Stimulated activated CD8-positive, alpha-beta memory T cell treated with anti-CD3 and anti-CD28 coated beads, Interleukin-4, amount 100 ng/mL, for 4 hours (primary cell): Measurements from ENCODE around the gene DNAJC25.

ENCODE experiments used
- DNase-seq, 2 donors: peaks; one replicate each; pipeline ENCODE4 v3.0.0-alpha.2; 2020; ENCODE audit warnings: low read depth in 2 of 2, low spot score in 1 of 2

The DNAJC25 gene

DNA sequence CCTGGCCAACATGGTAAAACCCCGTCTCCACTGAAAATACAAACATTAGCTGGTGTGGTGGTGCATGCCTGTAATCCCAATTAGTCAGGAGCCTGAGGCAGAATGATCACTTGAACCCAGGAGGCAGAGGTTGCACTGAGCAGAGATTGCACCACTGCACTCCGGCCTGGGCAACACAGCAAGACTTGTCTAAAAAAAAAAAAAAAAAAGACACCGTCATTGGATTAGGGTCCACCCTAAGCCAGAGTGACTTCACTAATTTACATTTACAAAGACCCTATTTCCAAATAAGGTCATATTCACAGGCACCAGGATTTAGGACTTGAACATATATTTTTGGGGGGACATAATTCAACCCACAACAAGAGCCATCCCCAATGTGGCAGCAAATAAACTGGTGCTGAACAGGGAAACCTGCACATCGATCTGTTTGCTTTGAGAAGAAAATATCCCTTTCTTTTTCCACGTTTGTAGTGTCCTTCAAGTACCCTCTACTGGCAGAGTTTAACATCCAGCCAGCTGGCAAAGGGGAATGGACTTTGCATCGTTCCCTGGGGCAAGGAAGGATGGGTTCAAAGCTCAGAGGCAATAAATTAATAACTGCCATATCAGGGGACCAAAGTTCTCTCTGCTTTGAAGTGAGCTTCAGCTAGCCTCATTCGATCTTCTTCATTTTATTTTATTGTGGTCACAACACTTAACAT is 3.7 kb upstream of the DNAJC25 start:
- DNase-seq, result no peak

GRCh38 chr9:111628411-111628810 is 2.7 kb upstream of the DNAJC25 start:
- DNase-seq, result no peak

- DNase-seq, result no peak
These were observed 761 bp upstream of the DNAJC25 start for GRCh38 chr9:111630182-111630963.

DNA sequence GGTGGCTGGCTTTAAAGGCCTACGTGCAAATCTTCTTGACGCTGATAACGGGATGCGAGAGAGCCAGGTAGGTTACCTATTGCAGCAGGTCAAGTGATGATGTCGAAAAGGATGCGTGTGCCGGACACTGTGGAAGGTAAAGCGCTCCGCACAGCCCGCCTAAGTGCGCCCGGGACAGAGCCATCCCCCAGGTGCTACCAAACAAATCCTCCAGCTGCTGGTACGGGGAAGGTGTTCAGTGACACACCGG is 245 bp upstream of the DNAJC25 start:
- no peak for DNase-seq

GRCh38 chr9:111632060-111632459 is 926 bp downstream of the DNAJC25 start:
- no peak for DNase-seq

DNA sequence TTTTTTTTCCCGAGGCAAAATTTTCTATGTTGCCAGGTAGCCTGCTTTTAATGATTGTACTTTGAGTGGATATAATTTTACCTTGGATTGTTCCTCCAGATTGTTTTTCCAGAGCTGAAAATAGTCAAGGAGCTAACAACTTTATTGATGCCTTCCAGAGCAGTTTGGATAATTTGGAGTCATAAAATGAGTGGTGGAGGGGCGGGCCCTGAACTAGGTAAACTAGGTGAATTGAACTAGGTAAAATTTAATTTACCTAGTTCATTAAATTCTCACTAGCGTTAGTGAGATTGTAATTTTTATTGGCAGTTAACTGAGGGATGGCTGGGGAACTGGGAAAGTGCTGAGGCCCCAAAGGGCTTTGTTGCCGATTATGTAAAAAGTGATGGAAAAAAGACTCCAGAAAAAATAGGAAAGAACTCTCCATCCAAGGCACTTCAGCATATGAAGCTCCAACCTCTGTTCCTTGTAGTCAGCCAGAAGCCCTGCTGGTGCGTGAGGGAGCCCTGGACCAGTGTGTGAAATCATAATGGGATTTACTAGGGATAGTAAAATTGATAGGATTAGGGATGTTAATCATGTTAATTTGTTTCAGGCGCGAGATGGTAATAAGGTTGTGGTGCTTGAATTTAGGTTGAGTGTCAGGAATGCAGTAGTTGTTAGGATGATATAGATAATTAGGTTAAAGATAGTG is 1.7 kb downstream of the DNAJC25 start:
- DNase-seq, result no peak

DNA sequence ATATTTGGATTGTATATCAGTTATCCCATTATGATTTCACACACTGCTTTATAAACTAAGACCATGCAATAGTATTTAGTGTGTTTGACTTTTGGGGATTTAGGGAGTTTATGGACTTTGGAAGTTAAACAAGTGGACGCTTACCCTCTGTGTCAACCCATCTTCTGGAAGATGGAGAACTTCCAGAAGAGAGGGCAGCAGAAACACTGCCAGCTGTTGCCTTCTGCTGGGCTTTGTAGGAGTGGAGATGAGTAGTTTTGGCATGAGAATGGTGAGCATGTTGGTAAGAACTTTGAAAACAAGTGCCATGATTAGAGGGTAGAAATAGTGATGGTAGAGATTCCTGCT is 2.2 kb downstream of the DNAJC25 start:
- DNase-seq, result no peak

DNA sequence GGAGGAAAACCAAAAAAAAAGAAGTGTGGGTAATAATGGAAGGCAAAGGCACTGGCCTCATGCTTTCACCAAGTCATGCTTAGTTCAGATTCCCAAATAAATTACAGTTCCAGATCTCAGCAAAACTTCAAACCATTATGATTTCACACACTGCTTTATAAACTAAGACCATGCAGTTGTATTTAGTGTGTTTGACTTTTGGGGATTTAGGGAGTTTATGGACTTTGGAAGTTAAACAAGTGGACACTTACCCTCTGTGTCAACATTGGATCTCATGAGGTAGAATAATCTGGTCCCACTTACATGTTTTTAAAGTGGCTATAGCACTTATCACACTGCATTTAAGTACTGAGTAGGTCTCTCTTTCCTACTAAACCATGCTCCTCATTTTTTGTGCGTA is 3.7 kb downstream of the DNAJC25 start:
- no peak for DNase-seq

DNA sequence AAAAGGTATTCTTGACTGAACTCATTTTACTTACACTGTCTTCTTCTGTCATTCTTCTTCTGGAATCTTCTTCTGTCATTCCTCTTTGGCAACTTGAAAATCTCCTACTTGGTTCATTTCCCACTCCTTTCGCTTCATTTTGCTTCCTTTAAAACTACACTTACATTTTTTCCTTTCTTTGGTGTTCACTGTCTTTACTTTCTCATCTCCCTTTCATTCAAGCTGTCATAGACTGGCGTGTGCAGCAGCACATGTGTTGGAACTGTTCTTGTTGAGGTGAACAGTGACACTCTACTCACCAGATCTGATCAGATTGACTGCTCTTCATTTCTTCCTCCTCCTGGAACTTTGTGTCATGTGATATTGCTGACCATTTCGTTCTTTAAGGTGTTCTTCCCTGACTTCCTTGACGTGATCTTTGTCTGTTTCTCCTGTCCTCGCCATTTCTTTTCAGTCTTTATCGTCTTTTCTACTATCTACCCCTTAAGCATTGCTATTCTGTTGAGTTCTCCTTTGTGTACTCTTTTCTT is 6.4 kb downstream of the DNAJC25 start:
- DNase-seq, result no peak

- DNase-seq, result no peak
These were observed 13.2 kb downstream of the DNAJC25 start for GRCh38 chr9:111644195-111644772.

- no peak for DNase-seq
These were observed 14.7 kb downstream of the DNAJC25 start for GRCh38 chr9:111645806-111646205.

DNA sequence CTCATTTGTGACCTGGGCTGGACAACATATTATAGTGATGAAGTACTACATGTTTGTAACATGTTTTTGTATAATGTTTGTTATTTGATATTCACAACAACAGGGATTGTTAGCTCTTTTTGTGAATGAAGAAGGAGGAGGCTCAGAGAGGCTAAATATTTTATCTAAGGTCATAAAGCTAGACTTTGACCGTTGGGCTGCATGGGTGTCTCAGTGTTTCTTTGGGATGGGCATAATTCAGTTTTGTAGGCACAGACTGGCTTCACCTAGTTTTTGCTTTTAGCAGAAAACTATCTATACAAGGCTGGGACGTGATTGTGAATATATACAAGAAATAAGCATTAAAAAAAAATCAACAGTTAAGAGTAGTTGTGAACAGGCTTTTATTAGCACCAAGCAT is 15.3 kb downstream of the DNAJC25 start:
- DNase-seq, result no peak

- DNase-seq, result no peak
These were observed 16.9 kb downstream of the DNAJC25 start for GRCh38 chr9:111648066-111648465.

DNA sequence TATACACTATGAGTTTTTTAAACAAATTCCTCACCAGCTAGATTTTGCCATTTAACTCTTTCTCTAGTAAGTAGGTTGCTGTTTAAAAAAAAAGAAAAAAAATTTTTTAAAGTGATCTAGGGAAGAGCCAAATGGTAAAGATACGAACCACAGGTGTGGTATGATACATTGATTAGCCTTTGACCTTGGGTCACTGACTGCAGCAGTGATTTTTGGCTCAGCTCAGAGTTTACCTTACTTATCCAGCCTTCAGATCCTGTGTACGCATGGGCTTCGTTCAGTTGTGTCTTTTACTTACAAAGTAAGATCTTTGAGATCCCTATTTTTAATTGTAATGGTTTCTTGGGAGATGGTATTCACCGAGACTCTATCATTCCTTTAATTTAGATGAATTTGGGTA is 17.9 kb downstream of the DNAJC25 start:
- no peak for DNase-seq

- DNase-seq, result no peak
These were observed 25.9 kb downstream of the DNAJC25 start for GRCh38 chr9:111657051-111657450.

- no peak for DNase-seq
These were observed 27.8 kb downstream of the DNAJC25 start for GRCh38 chr9:111658943-111659342.

DNA sequence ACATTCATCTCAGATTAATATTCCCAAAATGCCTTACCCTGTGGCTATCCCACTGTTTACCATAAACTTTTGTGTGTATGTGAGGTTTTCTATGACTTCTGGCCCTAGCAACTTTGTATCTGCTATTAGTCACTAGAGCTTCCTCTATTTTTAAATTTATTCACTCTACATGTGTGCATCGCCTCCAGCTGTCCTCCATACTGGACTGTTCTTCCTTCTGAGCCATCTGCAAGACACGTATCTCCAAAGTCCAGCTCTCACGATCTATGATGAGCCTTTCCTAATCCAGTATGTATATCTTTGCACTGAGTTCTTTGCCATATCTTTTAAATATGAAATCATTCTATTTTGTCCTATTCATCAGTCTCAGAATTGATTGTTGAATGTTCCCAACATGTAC is 28.6 kb downstream of the DNAJC25 start:
- no peak for DNase-seq

GRCh38 chr9:111661150-111661801 is 30.1 kb downstream of the DNAJC25 start, which contains the start of gene GNG10:
TSS of gene GNG10 (plus strand) at chr9:111661605. CDS start at chr9:111661635, 30 bp downstream.
- DNase-seq, result peak; percentile 34

- no peak for DNase-seq
These were observed 30.8 kb downstream of the DNAJC25 start for GRCh38 chr9:111661802-111662521.

DNA sequence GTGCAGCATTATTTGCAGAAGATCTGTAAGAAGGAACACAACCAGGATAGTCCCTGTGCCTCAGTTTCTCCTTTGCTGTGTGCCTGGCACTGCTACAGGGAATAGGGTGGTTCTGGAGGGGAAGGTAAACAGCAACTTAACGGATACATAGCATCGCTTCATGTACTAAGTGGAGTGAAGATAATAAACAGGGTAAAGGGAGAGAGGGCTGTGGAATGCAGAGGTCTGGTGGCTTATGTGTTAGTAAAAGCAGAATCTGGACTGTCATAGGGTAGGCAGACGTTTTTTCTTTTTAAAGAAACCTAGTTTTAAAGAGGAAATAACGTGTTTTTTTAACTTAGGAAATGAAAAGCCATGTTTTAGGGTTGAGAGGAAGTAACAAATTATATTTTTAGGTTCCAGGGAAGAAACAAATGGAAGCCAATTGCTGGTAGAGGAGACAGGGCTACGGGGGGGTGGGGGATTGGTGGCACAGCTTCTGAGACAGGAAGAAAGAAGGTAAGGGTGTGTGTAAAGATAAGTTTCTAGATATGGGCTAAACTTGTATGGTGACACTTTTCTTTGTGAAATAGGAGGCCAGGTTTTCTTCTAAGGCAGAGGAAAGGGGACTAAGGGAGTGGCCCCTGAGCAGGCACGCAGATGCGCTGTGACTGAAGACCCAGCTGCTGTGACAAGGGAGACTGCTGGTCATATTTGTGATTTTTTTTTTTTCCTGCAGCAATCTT is 31.6 kb downstream of the DNAJC25 start:
- DNase-seq, result no peak
